Uterus (tissue), 2 donors: ENCODE data around the gene PTPRN2.

Source experiments
- CTCF ChIP-seq, 4 experiments: fragments of 200-600 bp in 2 of 4; fragments of 450-650 bp in 2 of 4; sonication (generic) in 2 of 4; IDR thresholded peaks; one replicate each; pipeline ENCODE4 v1.5.1; 2016 to 2019; ENCODE audit warnings: antibody characterized with exemption in 4 of 4, mild to moderate bottlenecking in 2 of 4, moderate library complexity in 1 of 4
- POLR2A ChIP-seq, 2 donors: fragments of 450-650 bp; IDR thresholded peaks; one replicate each; pipeline ENCODE4 v1.6.1; 2016; ENCODE audit warnings: antibody characterized with exemption in 2 of 2, mild to moderate bottlenecking in 1 of 2, moderate library complexity in 1 of 2

GRCh38 chr7:157678501-157678900 lies 909.1 kb downstream of the PTPRN2 start:
- no peak for TF ChIP-seq CTCF (IDR thresholded peaks at IDR 0.05)
- no peak for TF ChIP-seq POLR2A (IDR thresholded peaks at IDR 0.05)
